ENCODE data around the gene ELOA. TPM values are rescaled to one million over a fixed set of nuclear protein-coding genes. Genes with fewer than 3 reads are reported as not detected.

Gene ELOA
- total and polyA plus RNA-seq, 9 of the 15 experiments (the other 6 are each of a cell fraction or from before 2014, with no cell fraction given), result 31.9 to 98.6 (median 61.3) TPM

DNA sequence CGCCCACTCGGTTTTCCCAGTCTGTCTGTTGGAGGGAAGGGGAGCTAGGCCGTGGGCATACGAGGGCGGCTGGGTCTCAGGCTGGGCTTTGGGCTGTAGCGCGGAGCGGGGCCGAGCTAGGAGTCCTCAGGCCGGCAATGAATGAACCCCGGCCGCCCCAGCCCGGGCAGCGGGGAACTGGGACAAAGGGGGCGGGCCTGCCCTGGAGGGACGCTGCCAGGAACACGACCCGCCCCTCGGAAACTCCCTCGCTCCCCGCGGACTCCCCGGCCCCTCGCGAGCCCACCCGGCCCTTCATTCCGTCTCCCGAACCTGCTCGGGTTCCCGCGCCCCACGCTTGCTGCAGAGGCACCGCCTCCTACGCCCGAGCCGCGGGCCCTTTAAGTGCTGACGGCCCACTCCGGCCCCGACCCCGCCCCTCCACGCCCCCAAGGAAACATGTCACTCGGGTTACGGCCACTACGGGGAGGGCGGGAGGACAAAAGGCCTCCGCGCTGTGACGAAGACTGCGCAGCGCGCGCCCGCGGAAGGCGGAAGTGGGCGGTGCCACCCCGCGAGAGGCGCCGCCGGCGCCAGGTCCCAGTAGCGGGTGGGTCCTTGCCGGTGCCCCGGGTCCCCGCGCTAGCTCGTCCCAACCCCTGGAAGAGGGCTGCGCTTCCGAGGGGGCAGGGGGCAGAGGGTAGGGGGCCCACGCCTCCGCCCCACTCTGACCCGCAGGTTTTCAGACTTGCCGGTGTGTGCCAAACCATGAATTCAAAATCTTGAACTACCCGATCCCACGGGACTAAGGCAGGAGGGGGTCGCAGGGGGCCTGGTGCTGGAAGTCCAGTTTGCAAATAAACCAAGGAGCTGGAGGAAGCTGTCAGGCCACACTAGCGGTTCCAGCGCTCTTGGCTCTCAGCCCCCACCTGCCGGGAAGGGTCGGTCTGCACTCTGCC is 57.4 kb downstream of the ELOA start, which contains the start of gene GALE (continued):
- TF ChIP-seq, protein P1, sequence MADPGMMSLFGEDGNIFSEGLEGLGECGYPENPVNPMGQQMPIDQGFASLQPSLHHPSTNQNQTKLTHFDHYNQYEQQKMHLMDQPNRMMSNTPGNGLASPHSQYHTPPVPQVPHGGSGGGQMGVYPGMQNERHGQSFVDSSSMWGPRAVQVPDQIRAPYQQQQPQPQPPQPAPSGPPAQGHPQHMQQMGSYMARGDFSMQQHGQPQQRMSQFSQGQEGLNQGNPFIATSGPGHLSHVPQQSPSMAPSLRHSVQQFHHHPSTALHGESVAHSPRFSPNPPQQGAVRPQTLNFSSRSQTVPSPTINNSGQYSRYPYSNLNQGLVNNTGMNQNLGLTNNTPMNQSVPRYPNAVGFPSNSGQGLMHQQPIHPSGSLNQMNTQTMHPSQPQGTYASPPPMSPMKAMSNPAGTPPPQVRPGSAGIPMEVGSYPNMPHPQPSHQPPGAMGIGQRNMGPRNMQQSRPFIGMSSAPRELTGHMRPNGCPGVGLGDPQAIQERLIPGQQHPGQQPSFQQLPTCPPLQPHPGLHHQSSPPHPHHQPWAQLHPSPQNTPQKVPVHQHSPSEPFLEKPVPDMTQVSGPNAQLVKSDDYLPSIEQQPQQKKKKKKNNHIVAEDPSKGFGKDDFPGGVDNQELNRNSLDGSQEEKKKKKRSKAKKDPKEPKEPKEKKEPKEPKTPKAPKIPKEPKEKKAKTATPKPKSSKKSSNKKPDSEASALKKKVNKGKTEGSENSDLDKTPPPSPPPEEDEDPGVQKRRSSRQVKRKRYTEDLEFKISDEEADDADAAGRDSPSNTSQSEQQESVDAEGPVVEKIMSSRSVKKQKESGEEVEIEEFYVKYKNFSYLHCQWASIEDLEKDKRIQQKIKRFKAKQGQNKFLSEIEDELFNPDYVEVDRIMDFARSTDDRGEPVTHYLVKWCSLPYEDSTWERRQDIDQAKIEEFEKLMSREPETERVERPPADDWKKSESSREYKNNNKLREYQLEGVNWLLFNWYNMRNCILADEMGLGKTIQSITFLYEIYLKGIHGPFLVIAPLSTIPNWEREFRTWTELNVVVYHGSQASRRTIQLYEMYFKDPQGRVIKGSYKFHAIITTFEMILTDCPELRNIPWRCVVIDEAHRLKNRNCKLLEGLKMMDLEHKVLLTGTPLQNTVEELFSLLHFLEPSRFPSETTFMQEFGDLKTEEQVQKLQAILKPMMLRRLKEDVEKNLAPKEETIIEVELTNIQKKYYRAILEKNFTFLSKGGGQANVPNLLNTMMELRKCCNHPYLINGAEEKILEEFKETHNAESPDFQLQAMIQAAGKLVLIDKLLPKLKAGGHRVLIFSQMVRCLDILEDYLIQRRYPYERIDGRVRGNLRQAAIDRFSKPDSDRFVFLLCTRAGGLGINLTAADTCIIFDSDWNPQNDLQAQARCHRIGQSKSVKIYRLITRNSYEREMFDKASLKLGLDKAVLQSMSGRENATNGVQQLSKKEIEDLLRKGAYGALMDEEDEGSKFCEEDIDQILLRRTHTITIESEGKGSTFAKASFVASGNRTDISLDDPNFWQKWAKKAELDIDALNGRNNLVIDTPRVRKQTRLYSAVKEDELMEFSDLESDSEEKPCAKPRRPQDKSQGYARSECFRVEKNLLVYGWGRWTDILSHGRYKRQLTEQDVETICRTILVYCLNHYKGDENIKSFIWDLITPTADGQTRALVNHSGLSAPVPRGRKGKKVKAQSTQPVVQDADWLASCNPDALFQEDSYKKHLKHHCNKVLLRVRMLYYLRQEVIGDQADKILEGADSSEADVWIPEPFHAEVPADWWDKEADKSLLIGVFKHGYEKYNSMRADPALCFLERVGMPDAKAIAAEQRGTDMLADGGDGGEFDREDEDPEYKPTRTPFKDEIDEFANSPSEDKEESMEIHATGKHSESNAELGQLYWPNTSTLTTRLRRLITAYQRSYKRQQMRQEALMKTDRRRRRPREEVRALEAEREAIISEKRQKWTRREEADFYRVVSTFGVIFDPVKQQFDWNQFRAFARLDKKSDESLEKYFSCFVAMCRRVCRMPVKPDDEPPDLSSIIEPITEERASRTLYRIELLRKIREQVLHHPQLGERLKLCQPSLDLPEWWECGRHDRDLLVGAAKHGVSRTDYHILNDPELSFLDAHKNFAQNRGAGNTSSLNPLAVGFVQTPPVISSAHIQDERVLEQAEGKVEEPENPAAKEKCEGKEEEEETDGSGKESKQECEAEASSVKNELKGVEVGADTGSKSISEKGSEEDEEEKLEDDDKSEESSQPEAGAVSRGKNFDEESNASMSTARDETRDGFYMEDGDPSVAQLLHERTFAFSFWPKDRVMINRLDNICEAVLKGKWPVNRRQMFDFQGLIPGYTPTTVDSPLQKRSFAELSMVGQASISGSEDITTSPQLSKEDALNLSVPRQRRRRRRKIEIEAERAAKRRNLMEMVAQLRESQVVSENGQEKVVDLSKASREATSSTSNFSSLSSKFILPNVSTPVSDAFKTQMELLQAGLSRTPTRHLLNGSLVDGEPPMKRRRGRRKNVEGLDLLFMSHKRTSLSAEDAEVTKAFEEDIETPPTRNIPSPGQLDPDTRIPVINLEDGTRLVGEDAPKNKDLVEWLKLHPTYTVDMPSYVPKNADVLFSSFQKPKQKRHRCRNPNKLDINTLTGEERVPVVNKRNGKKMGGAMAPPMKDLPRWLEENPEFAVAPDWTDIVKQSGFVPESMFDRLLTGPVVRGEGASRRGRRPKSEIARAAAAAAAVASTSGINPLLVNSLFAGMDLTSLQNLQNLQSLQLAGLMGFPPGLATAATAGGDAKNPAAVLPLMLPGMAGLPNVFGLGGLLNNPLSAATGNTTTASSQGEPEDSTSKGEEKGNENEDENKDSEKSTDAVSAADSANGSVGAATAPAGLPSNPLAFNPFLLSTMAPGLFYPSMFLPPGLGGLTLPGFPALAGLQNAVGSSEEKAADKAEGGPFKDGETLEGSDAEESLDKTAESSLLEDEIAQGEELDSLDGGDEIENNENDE (IDR thresholded peaks at IDR 0.05; ENCODE audit: low read depth, low read length), result no peak
- no peak; a peak in 1 of 4 replicates for TF ChIP-seq NONO (IDR thresholded peaks at IDR 0.05; ENCODE audit: low read depth in 2 of 2, low read length in 1 of 2)
- TF ChIP-seq, protein P2, sequence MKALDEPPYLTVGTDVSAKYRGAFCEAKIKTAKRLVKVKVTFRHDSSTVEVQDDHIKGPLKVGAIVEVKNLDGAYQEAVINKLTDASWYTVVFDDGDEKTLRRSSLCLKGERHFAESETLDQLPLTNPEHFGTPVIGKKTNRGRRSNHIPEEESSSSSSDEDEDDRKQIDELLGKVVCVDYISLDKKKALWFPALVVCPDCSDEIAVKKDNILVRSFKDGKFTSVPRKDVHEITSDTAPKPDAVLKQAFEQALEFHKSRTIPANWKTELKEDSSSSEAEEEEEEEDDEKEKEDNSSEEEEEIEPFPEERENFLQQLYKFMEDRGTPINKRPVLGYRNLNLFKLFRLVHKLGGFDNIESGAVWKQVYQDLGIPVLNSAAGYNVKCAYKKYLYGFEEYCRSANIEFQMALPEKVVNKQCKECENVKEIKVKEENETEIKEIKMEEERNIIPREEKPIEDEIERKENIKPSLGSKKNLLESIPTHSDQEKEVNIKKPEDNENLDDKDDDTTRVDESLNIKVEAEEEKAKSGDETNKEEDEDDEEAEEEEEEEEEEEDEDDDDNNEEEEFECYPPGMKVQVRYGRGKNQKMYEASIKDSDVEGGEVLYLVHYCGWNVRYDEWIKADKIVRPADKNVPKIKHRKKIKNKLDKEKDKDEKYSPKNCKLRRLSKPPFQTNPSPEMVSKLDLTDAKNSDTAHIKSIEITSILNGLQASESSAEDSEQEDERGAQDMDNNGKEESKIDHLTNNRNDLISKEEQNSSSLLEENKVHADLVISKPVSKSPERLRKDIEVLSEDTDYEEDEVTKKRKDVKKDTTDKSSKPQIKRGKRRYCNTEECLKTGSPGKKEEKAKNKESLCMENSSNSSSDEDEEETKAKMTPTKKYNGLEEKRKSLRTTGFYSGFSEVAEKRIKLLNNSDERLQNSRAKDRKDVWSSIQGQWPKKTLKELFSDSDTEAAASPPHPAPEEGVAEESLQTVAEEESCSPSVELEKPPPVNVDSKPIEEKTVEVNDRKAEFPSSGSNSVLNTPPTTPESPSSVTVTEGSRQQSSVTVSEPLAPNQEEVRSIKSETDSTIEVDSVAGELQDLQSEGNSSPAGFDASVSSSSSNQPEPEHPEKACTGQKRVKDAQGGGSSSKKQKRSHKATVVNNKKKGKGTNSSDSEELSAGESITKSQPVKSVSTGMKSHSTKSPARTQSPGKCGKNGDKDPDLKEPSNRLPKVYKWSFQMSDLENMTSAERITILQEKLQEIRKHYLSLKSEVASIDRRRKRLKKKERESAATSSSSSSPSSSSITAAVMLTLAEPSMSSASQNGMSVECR (CRISPR knock-in tag; IDR thresholded peaks at IDR 0.05), result 0 out of 2 replicates have a peak, but pooled peaks have one; percentile 24
- TF ChIP-seq, protein P3, sequence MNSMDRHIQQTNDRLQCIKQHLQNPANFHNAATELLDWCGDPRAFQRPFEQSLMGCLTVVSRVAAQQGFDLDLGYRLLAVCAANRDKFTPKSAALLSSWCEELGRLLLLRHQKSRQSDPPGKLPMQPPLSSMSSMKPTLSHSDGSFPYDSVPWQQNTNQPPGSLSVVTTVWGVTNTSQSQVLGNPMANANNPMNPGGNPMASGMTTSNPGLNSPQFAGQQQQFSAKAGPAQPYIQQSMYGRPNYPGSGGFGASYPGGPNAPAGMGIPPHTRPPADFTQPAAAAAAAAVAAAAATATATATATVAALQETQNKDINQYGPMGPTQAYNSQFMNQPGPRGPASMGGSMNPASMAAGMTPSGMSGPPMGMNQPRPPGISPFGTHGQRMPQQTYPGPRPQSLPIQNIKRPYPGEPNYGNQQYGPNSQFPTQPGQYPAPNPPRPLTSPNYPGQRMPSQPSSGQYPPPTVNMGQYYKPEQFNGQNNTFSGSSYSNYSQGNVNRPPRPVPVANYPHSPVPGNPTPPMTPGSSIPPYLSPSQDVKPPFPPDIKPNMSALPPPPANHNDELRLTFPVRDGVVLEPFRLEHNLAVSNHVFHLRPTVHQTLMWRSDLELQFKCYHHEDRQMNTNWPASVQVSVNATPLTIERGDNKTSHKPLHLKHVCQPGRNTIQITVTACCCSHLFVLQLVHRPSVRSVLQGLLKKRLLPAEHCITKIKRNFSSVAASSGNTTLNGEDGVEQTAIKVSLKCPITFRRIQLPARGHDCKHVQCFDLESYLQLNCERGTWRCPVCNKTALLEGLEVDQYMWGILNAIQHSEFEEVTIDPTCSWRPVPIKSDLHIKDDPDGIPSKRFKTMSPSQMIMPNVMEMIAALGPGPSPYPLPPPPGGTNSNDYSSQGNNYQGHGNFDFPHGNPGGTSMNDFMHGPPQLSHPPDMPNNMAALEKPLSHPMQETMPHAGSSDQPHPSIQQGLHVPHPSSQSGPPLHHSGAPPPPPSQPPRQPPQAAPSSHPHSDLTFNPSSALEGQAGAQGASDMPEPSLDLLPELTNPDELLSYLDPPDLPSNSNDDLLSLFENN (IDR thresholded peaks at IDR 0.05; ENCODE audit: low read depth in 2 of 2, low read length in 2 of 2), result no peak; a peak in 1 of 4 replicates
- no peak for TF ChIP-seq XRCC5 (IDR thresholded peaks at IDR 0.05; ENCODE audit: low read depth, low read length)

Measured in K562 (cell line).